ENCODE measurements around the gene LRMDA.

DNA sequence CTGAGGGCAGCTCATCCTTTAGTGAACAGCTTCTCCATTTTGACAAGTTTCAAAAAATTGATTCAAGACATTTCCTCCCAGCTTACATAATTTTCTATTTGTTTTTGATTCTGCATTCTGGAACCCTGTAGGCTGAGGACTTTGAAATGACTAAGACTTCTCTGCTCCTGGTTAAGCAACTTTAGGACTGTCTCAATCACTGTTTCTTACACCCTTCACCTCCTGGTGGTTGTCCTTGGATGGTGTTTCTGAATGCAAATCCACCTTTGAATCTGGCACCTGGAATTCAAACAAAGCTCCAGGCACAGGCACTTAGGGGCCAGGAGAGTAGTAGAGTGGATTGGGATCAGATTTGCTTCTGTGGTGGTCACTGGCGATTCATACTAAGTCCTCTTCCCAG lies 595.5 kb downstream of the LRMDA start:
- no peak for TF ChIP-seq POLR2A (IDR thresholded peaks at IDR 0.05)
- TF ChIP-seq, protein P1, sequence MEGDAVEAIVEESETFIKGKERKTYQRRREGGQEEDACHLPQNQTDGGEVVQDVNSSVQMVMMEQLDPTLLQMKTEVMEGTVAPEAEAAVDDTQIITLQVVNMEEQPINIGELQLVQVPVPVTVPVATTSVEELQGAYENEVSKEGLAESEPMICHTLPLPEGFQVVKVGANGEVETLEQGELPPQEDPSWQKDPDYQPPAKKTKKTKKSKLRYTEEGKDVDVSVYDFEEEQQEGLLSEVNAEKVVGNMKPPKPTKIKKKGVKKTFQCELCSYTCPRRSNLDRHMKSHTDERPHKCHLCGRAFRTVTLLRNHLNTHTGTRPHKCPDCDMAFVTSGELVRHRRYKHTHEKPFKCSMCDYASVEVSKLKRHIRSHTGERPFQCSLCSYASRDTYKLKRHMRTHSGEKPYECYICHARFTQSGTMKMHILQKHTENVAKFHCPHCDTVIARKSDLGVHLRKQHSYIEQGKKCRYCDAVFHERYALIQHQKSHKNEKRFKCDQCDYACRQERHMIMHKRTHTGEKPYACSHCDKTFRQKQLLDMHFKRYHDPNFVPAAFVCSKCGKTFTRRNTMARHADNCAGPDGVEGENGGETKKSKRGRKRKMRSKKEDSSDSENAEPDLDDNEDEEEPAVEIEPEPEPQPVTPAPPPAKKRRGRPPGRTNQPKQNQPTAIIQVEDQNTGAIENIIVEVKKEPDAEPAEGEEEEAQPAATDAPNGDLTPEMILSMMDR (IDR thresholded peaks at IDR 0.05), result no peak
